ENCODE data around the gene MAGI1. TPM values are rescaled to one million over a fixed set of nuclear protein-coding genes. Genes with fewer than 3 reads are reported as not detected.

The MAGI1 gene
- polyA plus RNA-seq, 3 donors: not detected

- H3K9me3 ChIP-seq (replicated peaks in 1 of 2; ENCODE audit: control insufficient read depth in 1 of 2, insufficient read depth in 1 of 2, low read length in 2 of 2): no peaks in the 10 kb centered on the region
- Mint-ChIP-seq H3K27me3 (ENCODE audit: low read depth in 3 of 3) (no peaks in the 10 kb centered on the region), H3K4me1 (no peaks in the 10 kb centered on the region), H3K36me3 (no peaks in the 10 kb centered on the region), H3K4me3 (no peak overlapping the region), H3K27ac (no peak overlapping the region), H3K9me3 (peaks cover 0 to 4% (median 0%) of the 10 kb centered on the region in 7 donors)
- H3K27me3 ChIP-seq (ENCODE audit: control insufficient read depth in 2 of 2, insufficient read depth in 2 of 2, low read length in 2 of 2): no peaks in the 10 kb centered on the region
- no peak overlapping the region for H3K4me2 ChIP-seq (replicated peaks; ENCODE audit: extremely low read depth, low read length, poor library complexity, severe bottlenecking)
- intact Hi-C loops (cut with micrococcal nuclease): no loop called here
- H3K4me1 ChIP-seq (ENCODE audit: control insufficient read depth in 1 of 2, insufficient read depth in 2 of 2, low read length in 2 of 2): no peaks in the 10 kb centered on the region
- no peaks in the 10 kb centered on the region for H3K36me3 ChIP-seq (replicated peaks in 1 of 2; ENCODE audit: control insufficient read depth in 1 of 2, insufficient read depth in 2 of 2, low read length in 2 of 2)
- H4K20me1 ChIP-seq (ENCODE audit: insufficient read depth, low read length): no peaks in the 10 kb centered on the region
- no peak overlapping the region for H3K4me3 ChIP-seq (replicated peaks in 1 of 3; ENCODE audit: low read depth in 2 of 3, low read length in 3 of 3)
- H3K9ac ChIP-seq (ENCODE audit: insufficient read depth, low read length, poor library complexity, severe bottlenecking): no peak overlapping the region
- no peak for DNase-seq
- H2AFZ ChIP-seq (ENCODE audit: insufficient read depth, low read depth, low read length, poor library complexity, severe bottlenecking): no peak overlapping the region
- TF ChIP-seq CTCF (IDR thresholded peaks at IDR 0.05): no peak
- WGBS (ENCODE audit: insufficient coverage): 84% methylated on average over 3 of the region's 6 CpGs
- H3K27ac ChIP-seq (ENCODE audit: low read depth in 1 of 2, low read length in 2 of 2): no peak overlapping the region
- H3K79me2 ChIP-seq (ENCODE audit: insufficient read depth, low read length): no peaks in the 10 kb centered on the region
Measured at GRCh38 chr3:65576228-65576627, 462.5 kb downstream of the MAGI1 start.

- intact Hi-C loops (cut with micrococcal nuclease): no loop called here
- H3K27me3 Mint-ChIP-seq (ENCODE audit: low read depth in 3 of 3): no peaks in the 10 kb centered on the region
- H3K79me2 ChIP-seq (ENCODE audit: insufficient read depth, low read length): no peaks in the 10 kb centered on the region
- H3K9ac ChIP-seq (ENCODE audit: insufficient read depth, low read length, poor library complexity, severe bottlenecking): no peak overlapping the region
- peaks cover 0 to 4% (median 0%) of the 10 kb centered on the region in 7 donors for H3K9me3 Mint-ChIP-seq
- no peak overlapping the region for H3K27ac ChIP-seq (ENCODE audit: low read depth in 1 of 2, low read length in 2 of 2)
- no peaks in the 10 kb centered on the region for H3K4me1 Mint-ChIP-seq
- H4K20me1 ChIP-seq (ENCODE audit: insufficient read depth, low read length): no peaks in the 10 kb centered on the region
- no peak overlapping the region for H2AFZ ChIP-seq (ENCODE audit: insufficient read depth, low read depth, low read length, poor library complexity, severe bottlenecking)
- DNase-seq: no peak
- H3K4me2 ChIP-seq (replicated peaks; ENCODE audit: extremely low read depth, low read length, poor library complexity, severe bottlenecking): no peak overlapping the region
- no peaks in the 10 kb centered on the region for H3K36me3 ChIP-seq (replicated peaks in 1 of 2; ENCODE audit: control insufficient read depth in 1 of 2, insufficient read depth in 2 of 2, low read length in 2 of 2)
- H3K27ac Mint-ChIP-seq: no peak overlapping the region
- H3K9me3 ChIP-seq (replicated peaks in 1 of 2; ENCODE audit: control insufficient read depth in 1 of 2, insufficient read depth in 1 of 2, low read length in 2 of 2): no peaks in the 10 kb centered on the region
- H3K4me1 ChIP-seq (ENCODE audit: control insufficient read depth in 1 of 2, insufficient read depth in 2 of 2, low read length in 2 of 2): no peaks in the 10 kb centered on the region
- no peak for TF ChIP-seq CTCF (IDR thresholded peaks at IDR 0.05)
- no peaks in the 10 kb centered on the region for H3K36me3 Mint-ChIP-seq
- no peak overlapping the region for H3K4me3 ChIP-seq (replicated peaks in 1 of 3; ENCODE audit: low read depth in 2 of 3, low read length in 3 of 3)
- H3K27me3 ChIP-seq (ENCODE audit: control insufficient read depth in 2 of 2, insufficient read depth in 2 of 2, low read length in 2 of 2): no peaks in the 10 kb centered on the region
- WGBS (ENCODE audit: insufficient coverage): no CpG with 5 or more reads among the region's 1 CpG
- no peak overlapping the region for H3K4me3 Mint-ChIP-seq
Measured at GRCh38 chr3:65575376-65575840, 463.3 kb downstream of the MAGI1 start.

Data from CD14-positive monocyte (primary cell).